ENCODE data around the gene MRTFA. TPM values are rescaled to one million over a fixed set of nuclear protein-coding genes. Genes with fewer than 3 reads are reported as not detected.

MRTFA gene
- total RNA-seq, 3 donors from 2014 or later (not counting 1 experiment from before 2014, with no cell fraction given) = 81.8 to 91.9 (median 83.5) TPM

DNA sequence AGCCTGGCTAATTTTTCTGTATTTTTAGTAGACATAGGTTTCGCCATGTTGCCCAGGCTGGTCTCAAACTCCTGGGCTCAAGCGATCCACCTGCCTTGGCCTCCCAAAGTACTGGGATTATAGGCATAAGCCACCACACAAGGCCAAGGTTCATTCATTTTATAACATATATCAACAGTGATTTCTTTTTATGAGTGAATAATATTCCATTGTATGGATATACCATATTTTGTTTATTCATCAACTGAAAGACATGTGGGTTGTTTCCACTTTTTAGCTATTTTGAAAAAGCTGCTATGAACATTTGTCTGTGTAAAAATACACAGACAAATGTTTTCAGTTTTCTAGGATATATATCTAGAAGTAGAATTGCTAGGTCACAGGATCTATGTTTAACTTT is 116.0 kb downstream of the MRTFA start:
- H3K4me3 Mint-ChIP-seq = no peak overlapping the region
- peaks cover 9 to 27% of the 10 kb centered on the region in 2 donors for H3K4me1 Mint-ChIP-seq

DNA sequence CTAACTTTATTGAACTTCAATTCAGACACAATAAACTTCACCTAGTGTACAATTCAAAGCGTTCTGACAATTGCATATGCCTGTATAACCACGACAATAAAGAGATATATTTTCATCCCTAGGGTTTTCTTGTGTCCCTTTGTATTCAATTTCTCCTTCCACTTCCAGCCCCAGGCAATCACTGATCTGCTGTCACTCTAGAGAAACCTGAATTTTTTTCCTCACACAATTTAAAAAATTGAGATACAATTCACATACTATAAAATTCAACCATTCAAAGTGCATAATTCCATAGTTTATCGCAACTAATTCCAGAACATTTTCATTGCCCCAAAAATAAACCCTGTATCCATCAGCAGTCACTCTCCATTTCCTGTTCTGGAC is 116.6 kb downstream of the MRTFA start:
- intact Hi-C loops (cut with micrococcal nuclease) = no loop called here
- H3K4me3 ChIP-seq (ENCODE audit: low read length) = no peak overlapping the region

More for the DNA sequence above, 116.0 kb downstream of the MRTFA start:
- no peaks in the 10 kb centered on the region for H3K9me3 Mint-ChIP-seq
- no peak for ATAC-seq
- Histone ChIP-seq H3K27me3 (ENCODE audit: control insufficient read depth, insufficient read depth, low read length) (no peaks in the 10 kb centered on the region), H3K36me3 (ENCODE audit: control insufficient read depth, insufficient read depth, low read length) (no peaks in the 10 kb centered on the region), H3K4me3 (ENCODE audit: low read length) (no peak overlapping the region), H3K4me1 (ENCODE audit: control insufficient read depth, insufficient read depth, low read length) (peaks cover 3% of the 10 kb centered on the region), H3K27ac (ENCODE audit: low read length) (no peak overlapping the region), H3K9me3 (ENCODE audit: control insufficient read depth, insufficient read depth, low read length) (no peaks in the 10 kb centered on the region)
- intact Hi-C loops (cut with micrococcal nuclease) = no loop called here
- TF ChIP-seq, protein P1, sequence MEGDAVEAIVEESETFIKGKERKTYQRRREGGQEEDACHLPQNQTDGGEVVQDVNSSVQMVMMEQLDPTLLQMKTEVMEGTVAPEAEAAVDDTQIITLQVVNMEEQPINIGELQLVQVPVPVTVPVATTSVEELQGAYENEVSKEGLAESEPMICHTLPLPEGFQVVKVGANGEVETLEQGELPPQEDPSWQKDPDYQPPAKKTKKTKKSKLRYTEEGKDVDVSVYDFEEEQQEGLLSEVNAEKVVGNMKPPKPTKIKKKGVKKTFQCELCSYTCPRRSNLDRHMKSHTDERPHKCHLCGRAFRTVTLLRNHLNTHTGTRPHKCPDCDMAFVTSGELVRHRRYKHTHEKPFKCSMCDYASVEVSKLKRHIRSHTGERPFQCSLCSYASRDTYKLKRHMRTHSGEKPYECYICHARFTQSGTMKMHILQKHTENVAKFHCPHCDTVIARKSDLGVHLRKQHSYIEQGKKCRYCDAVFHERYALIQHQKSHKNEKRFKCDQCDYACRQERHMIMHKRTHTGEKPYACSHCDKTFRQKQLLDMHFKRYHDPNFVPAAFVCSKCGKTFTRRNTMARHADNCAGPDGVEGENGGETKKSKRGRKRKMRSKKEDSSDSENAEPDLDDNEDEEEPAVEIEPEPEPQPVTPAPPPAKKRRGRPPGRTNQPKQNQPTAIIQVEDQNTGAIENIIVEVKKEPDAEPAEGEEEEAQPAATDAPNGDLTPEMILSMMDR (IDR thresholded peaks at IDR 0.05) = no peak
- H3K36me3 Mint-ChIP-seq = no peaks in the 10 kb centered on the region
- H3K27ac Mint-ChIP-seq = peak overlapping the region; percentile 15 to 36
- WGBS (ENCODE audit: insufficient coverage) = 100% methylated on average over 2 of the region's 2 CpGs
- H3K27me3 Mint-ChIP-seq (ENCODE audit: low read depth in 2 of 2) = no peaks in the 10 kb centered on the region
- no peak for DNase-seq

DNA sequence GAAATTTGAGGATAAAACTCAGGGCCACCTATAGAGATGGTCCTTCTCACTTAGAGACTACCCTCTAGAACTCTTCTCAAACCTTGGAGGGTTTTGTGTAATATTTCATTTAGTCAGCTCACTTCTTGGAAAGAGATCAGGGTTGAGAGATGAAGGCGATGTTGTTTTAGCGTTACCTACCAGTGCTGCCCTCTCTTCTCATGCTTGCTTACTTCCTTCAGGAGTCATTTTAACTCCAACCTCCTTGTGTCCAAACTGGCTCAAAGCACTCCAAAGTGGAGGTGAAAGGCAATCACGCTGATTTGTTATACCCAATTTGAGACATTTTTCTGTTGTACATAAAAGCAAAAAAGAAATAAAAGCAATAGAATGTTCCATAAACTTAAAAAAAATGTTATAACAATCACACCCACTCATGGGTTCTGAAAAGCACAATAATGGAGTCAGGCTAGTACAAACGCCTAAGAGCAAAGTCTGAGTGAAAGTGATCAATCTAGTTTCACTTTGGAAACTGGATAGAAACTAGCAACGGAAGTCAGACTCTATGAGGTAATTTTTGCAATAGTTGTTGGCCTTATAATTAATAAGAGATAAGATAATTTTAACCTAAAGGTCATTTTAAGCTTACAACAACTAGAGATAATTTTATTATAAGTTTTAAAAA is 117.1 kb downstream of the MRTFA start:
- peak overlapping the region; percentile 21 for H3K4me3 Mint-ChIP-seq
- H3K27me3 ChIP-seq (ENCODE audit: control insufficient read depth, insufficient read depth, low read length) = no peaks in the 10 kb centered on the region
- no peaks in the 10 kb centered on the region for H3K27me3 Mint-ChIP-seq (ENCODE audit: low read depth in 2 of 2)
- TF ChIP-seq, protein P1 (IDR thresholded peaks at IDR 0.05) = no peak
- ATAC-seq (peak; percentile 69 to 78 (median 78)), DNase-seq (peak in 1 of 2 donors; percentile 70)
- H3K4me1 ChIP-seq (ENCODE audit: control insufficient read depth, insufficient read depth, low read length) = peaks cover 3% of the 10 kb centered on the region
- 61% methylated on average over 5 of the region's 5 CpGs for WGBS (ENCODE audit: insufficient coverage)
- no peak overlapping the region for H3K4me3 ChIP-seq (ENCODE audit: low read length)
- H3K4me1 Mint-ChIP-seq = peaks cover 9 to 27% of the 10 kb centered on the region in 2 donors
- no peaks in the 10 kb centered on the region for H3K36me3 ChIP-seq (ENCODE audit: control insufficient read depth, insufficient read depth, low read length)
- no peaks in the 10 kb centered on the region for H3K36me3 Mint-ChIP-seq
- H3K27ac ChIP-seq (ENCODE audit: low read length) = peak overlapping the region; percentile 34
- peak overlapping the region; percentile 55 to 60 for H3K27ac Mint-ChIP-seq
- H3K9me3 Mint-ChIP-seq = no peaks in the 10 kb centered on the region
- H3K9me3 ChIP-seq (ENCODE audit: control insufficient read depth, insufficient read depth, low read length) = no peaks in the 10 kb centered on the region
- intact Hi-C loops (cut with micrococcal nuclease) = no loop called here

More for the DNA sequence above, 116.6 kb downstream of the MRTFA start:
- H3K27ac Mint-ChIP-seq = peak overlapping the region; percentile 15 to 36
- no peaks in the 10 kb centered on the region for H3K36me3 ChIP-seq (ENCODE audit: control insufficient read depth, insufficient read depth, low read length)
- H3K36me3 Mint-ChIP-seq = no peaks in the 10 kb centered on the region
- DNase-seq = no peak
- no peak for ATAC-seq
- H3K4me3 Mint-ChIP-seq = no peak overlapping the region
- no peak overlapping the region for H3K27ac ChIP-seq (ENCODE audit: low read length)
- no peaks in the 10 kb centered on the region for H3K9me3 ChIP-seq (ENCODE audit: control insufficient read depth, insufficient read depth, low read length)
- TF ChIP-seq, protein P1 (IDR thresholded peaks at IDR 0.05) = no peak
- WGBS (ENCODE audit: insufficient coverage) = 84% methylated on average over 3 of the region's 3 CpGs
- H3K4me1 ChIP-seq (ENCODE audit: control insufficient read depth, insufficient read depth, low read length) = peaks cover 3% of the 10 kb centered on the region
- peaks cover 9 to 27% of the 10 kb centered on the region in 2 donors for H3K4me1 Mint-ChIP-seq
- no peaks in the 10 kb centered on the region for H3K27me3 ChIP-seq (ENCODE audit: control insufficient read depth, insufficient read depth, low read length)
- H3K27me3 Mint-ChIP-seq (ENCODE audit: low read depth in 2 of 2) = no peaks in the 10 kb centered on the region
- H3K9me3 Mint-ChIP-seq = no peaks in the 10 kb centered on the region

- Histone ChIP-seq H3K27ac (ENCODE audit: low read length) (peak overlapping the region; percentile 34), H3K36me3 (ENCODE audit: control insufficient read depth, insufficient read depth, low read length) (no peaks in the 10 kb centered on the region), H3K4me3 (ENCODE audit: low read length) (no peak overlapping the region), H3K9me3 (ENCODE audit: control insufficient read depth, insufficient read depth, low read length) (no peaks in the 10 kb centered on the region), H3K27me3 (ENCODE audit: control insufficient read depth, insufficient read depth, low read length) (no peaks in the 10 kb centered on the region), H3K4me1 (ENCODE audit: control insufficient read depth, insufficient read depth, low read length) (peaks cover 3% of the 10 kb centered on the region)
- intact Hi-C loops (cut with micrococcal nuclease) = no loop called here
- no peaks in the 10 kb centered on the region for H3K36me3 Mint-ChIP-seq
- H3K27ac Mint-ChIP-seq = peak overlapping the region; percentile 55 to 60
- TF ChIP-seq, protein P1 (IDR thresholded peaks at IDR 0.05) = no peak
- no peak for ATAC-seq
- 66% methylated on average over 3 of the region's 4 CpGs for WGBS (ENCODE audit: insufficient coverage)
- H3K9me3 Mint-ChIP-seq = no peaks in the 10 kb centered on the region
- peak in 1 of 2 donors; percentile 34 for DNase-seq
- H3K27me3 Mint-ChIP-seq (ENCODE audit: low read depth in 2 of 2) = no peaks in the 10 kb centered on the region
- H3K4me3 Mint-ChIP-seq = no peak overlapping the region
- peaks cover 9 to 27% of the 10 kb centered on the region in 2 donors for H3K4me1 Mint-ChIP-seq
Observed at GRCh38 chr22:40518840-40519239, 117.7 kb downstream of the MRTFA start.
